ENCODE measurements around the gene MAP3K2.
"Not testable (repeated sequence)": the region's sequence is repeated elsewhere in the genome, so short reads cannot be mapped to it uniquely, and the experiment has no call there.

The MAP3K2 gene

DNA sequence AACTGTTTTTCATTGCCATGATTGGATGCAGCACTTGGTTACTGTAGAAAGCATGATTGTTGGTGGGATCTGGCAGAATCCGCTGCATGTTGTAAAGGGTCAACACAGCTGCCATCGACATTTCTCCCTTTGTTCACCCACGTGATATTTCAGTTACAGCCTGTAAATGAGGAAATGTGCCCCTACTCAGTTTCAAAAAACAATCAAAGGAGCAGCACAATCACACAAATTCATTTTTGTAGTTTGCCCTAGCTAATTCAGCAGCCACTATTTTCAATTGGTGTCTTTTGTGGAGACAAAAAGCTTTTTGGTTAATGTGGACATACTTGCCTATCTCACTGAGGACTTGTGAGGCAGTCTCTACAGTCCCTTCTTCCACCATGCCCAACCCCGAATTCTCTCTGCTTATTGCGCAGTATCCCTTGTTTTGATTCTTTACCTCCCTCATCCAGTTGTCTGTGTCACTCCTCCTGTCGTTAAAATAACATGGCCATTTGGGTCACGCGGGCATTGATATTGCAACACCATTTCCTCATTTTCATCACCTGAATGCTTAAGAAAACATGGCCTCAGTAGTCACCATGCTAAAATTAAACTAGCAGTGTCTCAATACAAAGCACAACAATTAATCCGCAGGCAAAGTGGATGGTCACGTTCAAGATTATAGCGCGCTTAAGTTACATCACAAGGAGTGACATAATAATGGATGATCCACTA lies 24.0 kb upstream of the MAP3K2 start:
- peaks cover 9% of the 10 kb centered on the region for H3K27me3 ChIP-seq (ENCODE audit: control insufficient read depth, low read length)
- no peaks in the 10 kb centered on the region for H3K9me2 ChIP-seq (replicated peaks; ENCODE audit: control insufficient read depth, low read length)
- no peaks in the 10 kb centered on the region for H3K79me2 ChIP-seq (ENCODE audit: control insufficient read depth, low read length)
- no peak overlapping the region for H3K27ac ChIP-seq (ENCODE audit: low read depth, low read length)
- 0 out of 2 replicates have a peak, but pooled peaks cover 3% of the 10 kb centered on the region for H3F3A ChIP-seq (ENCODE audit: control insufficient read depth, insufficient read depth)
- H3K4me2 ChIP-seq (ENCODE audit: low read length): peak overlapping the region; percentile 33
- peaks cover 43% of the 10 kb centered on the region for H3K4me1 ChIP-seq (ENCODE audit: control insufficient read depth, low read length)
- no peaks in the 10 kb centered on the region for H4K20me1 ChIP-seq (ENCODE audit: control insufficient read depth, insufficient read depth, low read depth, low read length)
- H3K4me3 ChIP-seq (ENCODE audit: low read length): no peak overlapping the region
- TF ChIP-seq EZH2phosphoT487 (IDR thresholded peaks at IDR 0.05; ENCODE audit: borderline replicate concordance, low read length): no peak
- TF ChIP-seq, protein P1, sequence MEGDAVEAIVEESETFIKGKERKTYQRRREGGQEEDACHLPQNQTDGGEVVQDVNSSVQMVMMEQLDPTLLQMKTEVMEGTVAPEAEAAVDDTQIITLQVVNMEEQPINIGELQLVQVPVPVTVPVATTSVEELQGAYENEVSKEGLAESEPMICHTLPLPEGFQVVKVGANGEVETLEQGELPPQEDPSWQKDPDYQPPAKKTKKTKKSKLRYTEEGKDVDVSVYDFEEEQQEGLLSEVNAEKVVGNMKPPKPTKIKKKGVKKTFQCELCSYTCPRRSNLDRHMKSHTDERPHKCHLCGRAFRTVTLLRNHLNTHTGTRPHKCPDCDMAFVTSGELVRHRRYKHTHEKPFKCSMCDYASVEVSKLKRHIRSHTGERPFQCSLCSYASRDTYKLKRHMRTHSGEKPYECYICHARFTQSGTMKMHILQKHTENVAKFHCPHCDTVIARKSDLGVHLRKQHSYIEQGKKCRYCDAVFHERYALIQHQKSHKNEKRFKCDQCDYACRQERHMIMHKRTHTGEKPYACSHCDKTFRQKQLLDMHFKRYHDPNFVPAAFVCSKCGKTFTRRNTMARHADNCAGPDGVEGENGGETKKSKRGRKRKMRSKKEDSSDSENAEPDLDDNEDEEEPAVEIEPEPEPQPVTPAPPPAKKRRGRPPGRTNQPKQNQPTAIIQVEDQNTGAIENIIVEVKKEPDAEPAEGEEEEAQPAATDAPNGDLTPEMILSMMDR (IDR thresholded peaks at IDR 0.05; ENCODE audit: low read depth, low read length, poor library complexity, severe bottlenecking): no peak
- H3K36me3 ChIP-seq (ENCODE audit: control insufficient read depth, low read length): no peaks in the 10 kb centered on the region
- H3K9me3 ChIP-seq (ENCODE audit: control insufficient read depth, insufficient read depth, low read length): no peaks in the 10 kb centered on the region

DNA sequence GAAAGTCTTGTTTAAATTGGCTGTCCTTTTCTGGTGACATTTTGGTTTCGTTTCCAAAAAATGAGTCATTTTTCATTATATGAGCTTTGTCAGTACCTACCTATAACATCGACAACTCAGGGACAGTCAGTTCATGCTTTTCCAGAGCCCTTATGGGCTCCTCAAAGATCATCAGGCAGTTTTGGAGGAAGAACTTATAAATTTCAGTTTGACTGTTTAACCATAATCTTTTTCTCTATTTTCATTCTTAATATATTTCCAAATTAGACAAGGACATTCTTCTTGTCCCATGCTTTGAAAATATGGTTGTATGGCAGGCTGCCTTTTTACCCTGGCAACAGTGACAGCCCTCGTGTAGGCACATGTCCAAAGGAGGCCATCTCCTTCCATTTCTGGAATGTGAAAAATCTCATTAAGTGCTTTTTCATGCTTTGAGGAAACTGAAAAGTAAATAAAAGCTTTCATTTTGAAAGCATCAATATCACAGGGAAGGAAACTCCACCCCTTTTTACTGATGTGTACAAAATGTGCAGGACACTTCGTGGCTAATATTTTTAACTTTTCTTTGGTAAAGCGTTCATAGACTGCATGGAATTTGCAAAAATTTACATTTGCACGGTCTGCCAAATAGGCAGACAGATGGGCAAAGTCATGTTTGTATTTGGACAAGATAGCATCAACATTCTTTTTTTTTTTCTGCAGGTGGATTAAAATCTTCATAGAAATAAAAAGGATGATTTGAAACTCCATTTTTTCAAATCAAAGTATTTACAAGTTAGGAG lies 23.3 kb upstream of the MAP3K2 start:
- no peak overlapping the region for H3K27ac ChIP-seq (ENCODE audit: low read depth, low read length)
- H3K9me2 ChIP-seq (replicated peaks; ENCODE audit: control insufficient read depth, low read length): no peaks in the 10 kb centered on the region
- peaks cover 1% of the 10 kb centered on the region; the same call in 1 of the 2 replicates for H3K27me3 ChIP-seq (ENCODE audit: control insufficient read depth, low read length)
- H3K36me3 ChIP-seq (ENCODE audit: control insufficient read depth, low read length): no peaks in the 10 kb centered on the region
- H3K9me3 ChIP-seq (ENCODE audit: control insufficient read depth, insufficient read depth, low read length): no peaks in the 10 kb centered on the region
- no peaks in the 10 kb centered on the region for H4K20me1 ChIP-seq (ENCODE audit: control insufficient read depth, insufficient read depth, low read depth, low read length)
- 0 out of 2 replicates have a peak, but pooled peaks cover 6% of the 10 kb centered on the region for H3F3A ChIP-seq (ENCODE audit: control insufficient read depth, insufficient read depth)
- no peak for TF ChIP-seq EZH2phosphoT487 (IDR thresholded peaks at IDR 0.05; ENCODE audit: borderline replicate concordance, low read length)
- TF ChIP-seq, protein P1 (IDR thresholded peaks at IDR 0.05; ENCODE audit: low read depth, low read length, poor library complexity, severe bottlenecking): no peak
- H3K4me2 ChIP-seq (ENCODE audit: low read length): peak overlapping the region; percentile 33
- H3K4me1 ChIP-seq (ENCODE audit: control insufficient read depth, low read length): peaks cover 35% of the 10 kb centered on the region
- H3K79me2 ChIP-seq (ENCODE audit: control insufficient read depth, low read length): no peaks in the 10 kb centered on the region
- H3K4me3 ChIP-seq (ENCODE audit: low read length): no peak overlapping the region

DNA sequence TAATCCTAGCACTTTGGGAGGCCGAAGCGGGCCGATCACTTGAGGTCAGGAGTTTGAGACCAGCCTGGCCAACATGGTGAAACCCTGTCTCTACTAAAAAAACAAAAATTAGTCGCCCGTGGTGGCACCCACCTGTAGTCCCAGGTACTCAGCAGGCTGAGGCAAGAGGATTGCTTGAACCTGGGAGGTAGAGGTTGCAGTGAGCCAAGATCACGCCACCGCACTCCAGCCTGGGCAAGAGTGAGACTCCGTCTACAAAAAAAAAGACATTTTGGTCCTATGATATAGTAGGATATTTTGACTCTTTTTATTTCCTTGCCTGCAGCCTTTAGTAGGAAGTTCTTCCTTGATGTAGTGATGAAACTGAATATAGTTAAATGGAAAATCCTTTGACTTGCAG lies 21.9 kb upstream of the MAP3K2 start:
- peaks cover 35% of the 10 kb centered on the region for H3K4me1 ChIP-seq (ENCODE audit: control insufficient read depth, low read length)
- not testable (repeated sequence) for H3K4me2 ChIP-seq (ENCODE audit: low read length); H3K79me2 ChIP-seq (ENCODE audit: control insufficient read depth, low read length); H3K27me3 ChIP-seq (ENCODE audit: control insufficient read depth, low read length); H3K36me3 ChIP-seq (ENCODE audit: control insufficient read depth, low read length); H3K9me3 ChIP-seq (ENCODE audit: control insufficient read depth, insufficient read depth, low read length); H3K27ac ChIP-seq (ENCODE audit: low read depth, low read length); H3F3A ChIP-seq (ENCODE audit: control insufficient read depth, insufficient read depth); H3K4me3 ChIP-seq (ENCODE audit: low read length); H4K20me1 ChIP-seq (ENCODE audit: control insufficient read depth, insufficient read depth, low read depth, low read length); H3K9me2 ChIP-seq (replicated peaks; ENCODE audit: control insufficient read depth, low read length)

DNA sequence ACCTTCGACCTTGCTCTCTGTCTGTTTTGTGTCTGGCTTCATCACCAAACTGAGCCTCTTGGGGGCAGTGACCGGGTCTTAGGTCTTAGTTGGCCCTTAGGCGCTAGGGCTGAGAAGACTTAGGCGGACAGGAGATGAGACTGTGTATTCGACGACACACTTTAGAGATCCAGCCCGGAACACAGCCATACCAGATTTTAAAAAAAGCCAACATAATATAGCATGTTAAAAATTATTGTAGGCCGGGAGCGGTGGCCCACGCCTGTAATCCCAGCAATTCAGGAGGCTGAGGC lies 21.0 kb upstream of the MAP3K2 start:
- Histone ChIP-seq H3K4me3 (ENCODE audit: low read length) (peak overlapping the region; percentile 62), H3F3A (ENCODE audit: control insufficient read depth, insufficient read depth) (0 out of 2 replicates have a peak, but pooled peaks cover 6% of the 10 kb centered on the region), H4K20me1 (ENCODE audit: control insufficient read depth, insufficient read depth, low read depth, low read length) (no peaks in the 10 kb centered on the region), H3K4me2 (ENCODE audit: low read length) (peak overlapping the region; percentile 72), H3K79me2 (ENCODE audit: control insufficient read depth, low read length) (no peaks in the 10 kb centered on the region), H3K27ac (ENCODE audit: low read depth, low read length) (no peak overlapping the region), H3K27me3 (ENCODE audit: control insufficient read depth, low read length) (0 out of 2 replicates have a peak, but pooled peaks cover 3% of the 10 kb centered on the region), H3K4me1 (ENCODE audit: control insufficient read depth, low read length) (peaks cover 40% of the 10 kb centered on the region), H3K9me3 (ENCODE audit: control insufficient read depth, insufficient read depth, low read length) (no peaks in the 10 kb centered on the region), H3K9me2 (replicated peaks; ENCODE audit: control insufficient read depth, low read length) (no peaks in the 10 kb centered on the region), H3K36me3 (ENCODE audit: control insufficient read depth, low read length) (no peaks in the 10 kb centered on the region)
- TF ChIP-seq, protein P1 (IDR thresholded peaks at IDR 0.05; ENCODE audit: low read depth, low read length, poor library complexity, severe bottlenecking): no peak
- TF ChIP-seq EZH2phosphoT487 (IDR thresholded peaks at IDR 0.05; ENCODE audit: borderline replicate concordance, low read length): no peak
